Nephron progenitor cell (in vitro differentiated cells): ENCODE data around the gene COL13A1.
A peak's percentile ranks its signal among the peaks of the same experiment; 100 is the strongest.

Experiments used
- DNase-seq: peaks from one replicate; pipeline ENCODE4 v3.0.0; 2021
- H3K27ac Mint-ChIP-seq: 2 replicates; pipeline ENCODE4 v1.8.0; 2021; ENCODE audit warnings: mild to moderate bottlenecking, moderate library complexity, mixed read lengths
- H3K27me3 Mint-ChIP-seq: 2 replicates; pipeline ENCODE4 v1.8.0; 2021; ENCODE audit warnings: mild to moderate bottlenecking, low read depth, mixed read lengths; ENCODE audit not compliant: poor library complexity
- H3K36me3 Mint-ChIP-seq: 2 replicates; pipeline ENCODE4 v1.8.0; 2021; ENCODE audit warnings: low read depth, mixed read lengths
- H3K4me1 Mint-ChIP-seq: 2 replicates; pipeline ENCODE4 v1.8.0; 2021; ENCODE audit warnings: mixed read lengths
- H3K4me3 Mint-ChIP-seq: 2 replicates; pipeline ENCODE4 v1.8.0; 2021; ENCODE audit warnings: mild to moderate bottlenecking, moderate library complexity, mixed read lengths
- H3K9me3 Mint-ChIP-seq: 2 replicates; pipeline ENCODE4 v1.8.0; 2021; ENCODE audit warnings: mild to moderate bottlenecking, moderate library complexity, mixed read lengths
- CTCF ChIP-seq: fragments of 200-600 bp; sonication (generic); IDR thresholded peaks from 2 replicates; pipeline ENCODE4 v1.5.0; 2021; ENCODE audit warnings: antibody characterized with exemption

COL13A1 gene

GRCh38 chr10:69801094-69801433 is 642 bp upstream of the COL13A1 start:
- TF ChIP-seq CTCF = peak; percentile 50
- Mint-ChIP-seq H3K36me3 (peaks cover 3% of the 10 kb centered on the region), H3K4me1 (peaks cover 54% of the 10 kb centered on the region), H3K9me3 (peaks cover 7% of the 10 kb centered on the region), H3K27ac (peak overlapping the region; percentile 58), H3K27me3 (peaks cover 62% of the 10 kb centered on the region), H3K4me3 (peak overlapping the region; percentile 88)
- DNase-seq = peak; percentile 78

DNA sequence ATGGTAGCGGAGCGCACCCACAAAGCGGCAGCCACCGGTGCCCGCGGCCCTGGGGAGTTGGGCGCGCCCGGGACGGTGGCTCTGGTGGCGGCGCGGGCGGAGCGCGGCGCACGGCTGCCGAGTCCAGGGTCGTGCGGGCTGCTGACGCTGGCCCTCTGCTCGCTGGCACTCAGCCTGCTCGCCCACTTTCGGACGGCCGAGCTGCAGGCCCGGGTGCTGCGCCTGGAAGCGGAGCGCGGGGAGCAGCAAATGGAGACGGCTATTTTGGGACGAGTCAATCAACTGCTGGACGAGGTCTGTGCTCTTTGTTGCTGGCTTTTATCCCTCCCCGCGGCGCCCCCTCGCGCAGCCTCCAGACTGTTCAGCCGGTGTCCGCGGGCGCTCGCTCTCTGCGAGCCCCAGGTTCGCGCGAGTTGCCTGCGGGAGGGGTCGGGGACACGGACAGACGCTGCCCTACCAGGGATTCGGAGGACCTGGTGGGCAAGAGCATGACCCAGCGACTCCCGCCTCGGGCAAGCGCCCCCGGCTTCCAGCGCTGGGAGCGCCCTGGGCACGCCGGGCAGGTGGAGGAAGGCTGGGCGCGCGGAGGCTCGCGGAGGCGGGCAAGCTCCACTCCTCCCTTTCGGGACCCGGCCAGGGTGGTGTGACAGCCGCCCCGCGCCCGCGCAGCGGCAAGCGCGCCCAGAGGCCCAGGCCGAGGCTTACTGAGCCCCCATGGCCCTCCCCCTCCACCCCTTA is 887 bp downstream of the COL13A1 start:
- peak overlapping the region; percentile 88 for H3K4me3 Mint-ChIP-seq
- H3K4me1 Mint-ChIP-seq = peaks cover 60% of the 10 kb centered on the region
- no peak overlapping the region for H3K27ac Mint-ChIP-seq

DNA sequence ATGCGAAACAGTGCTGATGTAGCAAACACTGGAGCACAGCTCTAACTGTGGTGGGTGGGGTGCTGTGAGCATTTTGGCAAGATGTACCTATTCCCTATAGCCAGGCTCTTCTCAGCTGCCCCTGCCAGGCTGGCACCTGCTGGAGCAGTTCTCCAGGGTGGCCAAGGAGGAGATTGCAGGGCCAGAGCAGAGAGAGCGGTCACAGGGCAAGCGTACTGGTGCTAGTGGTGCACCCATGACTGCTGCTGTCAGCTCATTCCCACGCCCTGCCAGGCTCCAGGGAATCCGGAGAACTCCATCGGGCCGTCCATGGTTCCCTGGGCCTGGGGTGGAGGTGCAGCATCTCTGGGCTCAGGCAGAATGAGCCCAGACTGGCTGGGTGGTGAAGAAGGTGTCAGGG is 2.1 kb downstream of the COL13A1 start:
- Mint-ChIP-seq H3K4me3 (peak overlapping the region; percentile 81), H3K36me3 (peaks cover 6% of the 10 kb centered on the region), H3K27me3 (peaks cover 49% of the 10 kb centered on the region), H3K4me1 (peaks cover 53% of the 10 kb centered on the region), H3K9me3 (no peaks in the 10 kb centered on the region), H3K27ac (no peak overlapping the region)
- no peak for TF ChIP-seq CTCF
- no peak for DNase-seq

More for the DNA sequence above, 887 bp downstream of the COL13A1 start:
- peak; percentile 72 for DNase-seq
- peak; percentile 7 for TF ChIP-seq CTCF
- H3K36me3 Mint-ChIP-seq = no peaks in the 10 kb centered on the region
- no peaks in the 10 kb centered on the region for H3K9me3 Mint-ChIP-seq
- H3K27me3 Mint-ChIP-seq = peaks cover 52% of the 10 kb centered on the region

- Mint-ChIP-seq H3K4me3 (no peak overlapping the region), H3K27me3 (peaks cover 43% of the 10 kb centered on the region), H3K4me1 (peaks cover 57% of the 10 kb centered on the region), H3K36me3 (peaks cover 6% of the 10 kb centered on the region), H3K9me3 (no peaks in the 10 kb centered on the region), H3K27ac (no peak overlapping the region)
- no peak for DNase-seq
- TF ChIP-seq CTCF = no peak
These were observed 3.1 kb downstream of the COL13A1 start for GRCh38 chr10:69804775-69805174.

DNA sequence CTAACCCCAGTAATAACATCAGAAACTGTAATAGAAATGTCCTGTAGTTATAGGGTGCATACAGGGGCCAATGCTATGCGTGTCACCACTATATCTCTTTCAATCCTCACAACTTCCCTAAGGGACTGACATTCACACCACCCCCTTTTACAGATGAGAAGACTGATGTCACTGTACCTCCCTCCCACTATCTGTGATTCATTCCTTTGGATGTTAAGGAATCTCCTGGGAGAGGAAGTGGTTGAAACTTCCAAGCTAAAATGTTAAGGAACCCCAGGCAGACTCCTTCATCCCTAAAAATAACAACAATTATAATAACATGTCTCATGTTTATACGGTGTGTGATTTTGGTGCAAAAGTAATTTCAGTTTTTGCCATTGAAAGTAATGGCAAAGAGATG is 5.4 kb downstream of the COL13A1 start:
- Mint-ChIP-seq H3K36me3 (peaks cover 6% of the 10 kb centered on the region), H3K4me1 (peaks cover 58% of the 10 kb centered on the region), H3K27me3 (peaks cover 42% of the 10 kb centered on the region), H3K9me3 (no peaks in the 10 kb centered on the region), H3K27ac (no peak overlapping the region), H3K4me3 (no peak overlapping the region)
- no peak for TF ChIP-seq CTCF
- no peak for DNase-seq

- no peak for DNase-seq
- Mint-ChIP-seq H3K4me1 (peaks cover 62% of the 10 kb centered on the region), H3K27ac (no peak overlapping the region), H3K4me3 (no peak overlapping the region), H3K9me3 (no peaks in the 10 kb centered on the region), H3K36me3 (peaks cover 6% of the 10 kb centered on the region), H3K27me3 (peaks cover 42% of the 10 kb centered on the region)
- TF ChIP-seq CTCF = no peak
These were observed 6.0 kb downstream of the COL13A1 start for GRCh38 chr10:69807696-69808095.
